Lower leg skin (tissue), 3 donors: ENCODE data around the gene PLEKHM3.

Experiments
- CTCF ChIP-seq, 3 donors: fragments of 450-650 bp; IDR thresholded peaks; one replicate each; pipeline ENCODE4 v1.5.1; 2016; ENCODE audit warnings: antibody characterized with exemption in 3 of 3, mild to moderate bottlenecking in 3 of 3, moderate library complexity in 2 of 3
- POLR2A ChIP-seq, 2 donors: fragments of 450-650 bp; IDR thresholded peaks; one replicate each; pipeline ENCODE4 v1.6.1; 2016 to 2017; ENCODE audit warnings: antibody characterized with exemption in 2 of 2, mild to moderate bottlenecking in 1 of 2, moderate library complexity in 1 of 2

GRCh38 chr2:207952564-207953345 lies 72.6 kb downstream of the PLEKHM3 start:
- TF ChIP-seq CTCF (IDR thresholded peaks at IDR 0.05) (no peak), POLR2A (IDR thresholded peaks at IDR 0.05) (no peak)
